Measurements from ENCODE around the gene SCFD1. TPM values are rescaled to one million over a fixed set of nuclear protein-coding genes. Genes with fewer than 3 reads are reported as not detected.
"Not testable (repeated sequence)": the region's sequence is repeated elsewhere in the genome, so short reads cannot be mapped to it uniquely, and the experiment has no call there.

Gene SCFD1
- total and polyA plus RNA-seq, 7 donors = 26.9 to 49.8 (median 34.1) TPM

GRCh38 chr14:30600922-30601918 lies 20.9 kb upstream of the SCFD1 start:
- no peak for TF ChIP-seq CTCF (IDR thresholded peaks at IDR 0.05)
- H3K9me3 ChIP-seq = no peaks in the 10 kb centered on the region
- no peak overlapping the region for H3K4me3 ChIP-seq
- H3K27me3 ChIP-seq (ENCODE audit: insufficient read depth in 3 of 3, low read length in 2 of 3) = no peaks in the 10 kb centered on the region
- DNase-seq = no peak
- peak overlapping the region; percentile 76 for H3K27ac ChIP-seq
- ATAC-seq = peak; percentile 96 to 100 (median 98)
- H3K36me3 ChIP-seq (ENCODE audit: insufficient read depth in 1 of 2, low read depth in 1 of 2) = peaks cover 0 to 28% of the 10 kb centered on the region in 2 donors
- WGBS, 3 donors = 75 to 77% (median 76%) methylated on average over 8 of the region's 8 CpGs
- H3K4me1 ChIP-seq = peaks cover 15% of the 10 kb centered on the region
- intact Hi-C loops (cut with DNase I) = no loop called here

GRCh38 chr14:30603402-30603801 lies 18.7 kb upstream of the SCFD1 start:
- Histone ChIP-seq H3K27ac (no peak overlapping the region), H3K36me3 (ENCODE audit: insufficient read depth in 1 of 2, low read depth in 1 of 2) (peaks cover 0 to 27% of the 10 kb centered on the region in 2 donors), H3K4me3 (no peak overlapping the region), H3K27me3 (ENCODE audit: insufficient read depth in 3 of 3, low read length in 2 of 3) (no peaks in the 10 kb centered on the region), H3K9me3 (no peaks in the 10 kb centered on the region), H3K4me1 (peaks cover 18% of the 10 kb centered on the region)
- intact Hi-C loops (cut with DNase I) = no loop called here
- 96 to 99% (median 98%) methylated on average over 3 of the region's 3 CpGs for WGBS, 3 donors
- TF ChIP-seq CTCF (IDR thresholded peaks at IDR 0.05) = no peak
- no peak for DNase-seq
- no peak for ATAC-seq

- H3K36me3 ChIP-seq (ENCODE audit: insufficient read depth in 1 of 2, low read depth in 1 of 2) = peaks cover 0 to 22% of the 10 kb centered on the region in 2 donors
- intact Hi-C loops (cut with DNase I) = not testable (repeated sequence)
Measured at GRCh38 chr14:30604696-30605095, 17.4 kb upstream of the SCFD1 start.

DNA sequence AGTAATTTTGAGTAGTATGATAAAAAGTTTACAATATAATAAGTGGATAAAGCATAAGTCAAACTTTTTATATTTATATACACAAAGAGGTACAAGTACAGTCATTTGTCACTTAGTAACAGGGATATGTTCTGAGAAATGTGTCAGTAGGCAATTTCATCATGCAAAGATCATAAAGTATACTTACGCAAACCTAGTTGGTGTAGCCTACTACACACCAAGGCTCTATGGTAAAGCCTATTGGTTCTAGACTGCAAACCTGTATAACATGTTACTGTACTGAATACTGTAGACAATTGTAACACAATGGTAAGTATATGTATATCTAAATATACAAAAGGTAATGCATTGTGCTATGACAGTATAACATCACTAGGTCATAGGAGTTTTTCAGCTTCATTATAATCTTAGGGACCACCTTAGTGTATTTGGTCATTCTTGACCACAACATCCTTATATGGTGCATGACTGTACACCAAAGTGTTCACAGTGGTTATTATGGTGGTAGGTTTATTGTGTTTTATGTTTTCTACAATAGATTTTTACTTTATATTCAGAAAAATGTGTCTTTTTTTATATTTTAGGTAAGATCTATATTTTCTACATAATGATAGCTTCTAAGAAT lies 14.9 kb upstream of the SCFD1 start:
- no peaks in the 10 kb centered on the region for H3K27me3 ChIP-seq (ENCODE audit: insufficient read depth in 3 of 3, low read length in 2 of 3)
- no peaks in the 10 kb centered on the region for H3K9me3 ChIP-seq
- TF ChIP-seq CTCF (IDR thresholded peaks at IDR 0.05) = no peak
- DNase-seq (no peak), ATAC-seq (no peak)
- intact Hi-C loops (cut with DNase I) = no loop called here
- no peak overlapping the region for H3K4me3 ChIP-seq
- 99 to 100% (median 100%) methylated on average over 1 of the region's 1 CpG for WGBS, 3 donors
- H3K36me3 ChIP-seq (ENCODE audit: insufficient read depth in 1 of 2, low read depth in 1 of 2) = peaks cover 0 to 20% of the 10 kb centered on the region in 2 donors
- peak overlapping the region; percentile 86 for H3K27ac ChIP-seq
- peaks cover 22% of the 10 kb centered on the region for H3K4me1 ChIP-seq

More at GRCh38 chr14:30604696-30605095, 17.4 kb upstream of the SCFD1 start:
- DNase-seq; H3K27ac ChIP-seq; H3K27me3 ChIP-seq (ENCODE audit: insufficient read depth in 3 of 3, low read length in 2 of 3); H3K9me3 ChIP-seq; H3K4me3 ChIP-seq; ATAC-seq: not testable (repeated sequence)
- peaks cover 28% of the 10 kb centered on the region for H3K4me1 ChIP-seq
- WGBS, 3 donors = 96 to 98% (median 98%) methylated on average over 8 of the region's 8 CpGs

DNA sequence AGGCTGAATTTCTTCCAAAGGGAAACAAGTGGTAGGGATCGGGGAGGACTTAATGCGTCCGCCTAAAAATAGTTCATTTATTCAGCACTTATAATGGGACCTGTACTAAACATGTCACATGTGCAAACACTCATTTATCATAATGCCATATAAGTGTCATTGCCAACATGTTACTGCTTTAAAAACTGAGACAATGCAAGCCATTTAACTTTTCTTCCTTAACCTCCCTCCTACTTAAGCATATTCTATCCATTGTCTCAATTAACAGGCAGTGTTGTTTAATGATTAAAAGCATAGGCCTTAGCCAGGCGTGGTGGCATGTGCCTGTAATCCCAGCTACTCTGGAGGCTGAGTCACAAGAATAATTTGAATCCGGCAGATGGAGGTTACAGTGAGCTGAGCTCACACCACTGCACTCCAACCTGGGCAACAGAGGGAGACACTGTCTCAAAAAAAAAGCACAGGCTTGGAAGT lies 13.5 kb upstream of the SCFD1 start:
- Histone ChIP-seq H3K27me3 (ENCODE audit: insufficient read depth in 3 of 3, low read length in 2 of 3) (no peaks in the 10 kb centered on the region), H3K4me1 (peaks cover 22% of the 10 kb centered on the region), H3K9me3 (no peaks in the 10 kb centered on the region), H3K4me3 (no peak overlapping the region), H3K27ac (peak overlapping the region; percentile 86), H3K36me3 (ENCODE audit: insufficient read depth in 1 of 2, low read depth in 1 of 2) (peaks cover 0 to 15% of the 10 kb centered on the region in 2 donors)
- WGBS, 3 donors = 39 to 55% (median 41%) methylated on average over 5 of the region's 5 CpGs
- peak; percentile 93 to 98 (median 96) for ATAC-seq
- no peak for TF ChIP-seq CTCF (IDR thresholded peaks at IDR 0.05)
- intact Hi-C loops (cut with DNase I) = no loop called here
- DNase-seq = no peak

All from psoas muscle (tissue), 8 donors.